SU-DHL-6 (cell line): ENCODE measurements around the gene FCHO1.

Experiments
- CTCF ChIP-seq: fragments of 200-600 bp; sonication (generic); IDR thresholded peaks from one replicate; pipeline ENCODE4 v1.5.1; 2017; ENCODE audit warnings: antibody characterized with exemption, mild to moderate bottlenecking, low read length, moderate library complexity; ENCODE audit not compliant: insufficient read depth, poor library complexity, severe bottlenecking
- EZH2phosphoT487 ChIP-seq: fragments of 200-600 bp; sonication (generic), shearing (Covaris generic); conservative IDR thresholded peaks from 2 replicates; pipeline ENCODE4 v1.6.1; 2018; ENCODE audit warnings: mild to moderate bottlenecking, antibody characterized with exemption, low read length, moderate library complexity, mixed read lengths

DNA sequence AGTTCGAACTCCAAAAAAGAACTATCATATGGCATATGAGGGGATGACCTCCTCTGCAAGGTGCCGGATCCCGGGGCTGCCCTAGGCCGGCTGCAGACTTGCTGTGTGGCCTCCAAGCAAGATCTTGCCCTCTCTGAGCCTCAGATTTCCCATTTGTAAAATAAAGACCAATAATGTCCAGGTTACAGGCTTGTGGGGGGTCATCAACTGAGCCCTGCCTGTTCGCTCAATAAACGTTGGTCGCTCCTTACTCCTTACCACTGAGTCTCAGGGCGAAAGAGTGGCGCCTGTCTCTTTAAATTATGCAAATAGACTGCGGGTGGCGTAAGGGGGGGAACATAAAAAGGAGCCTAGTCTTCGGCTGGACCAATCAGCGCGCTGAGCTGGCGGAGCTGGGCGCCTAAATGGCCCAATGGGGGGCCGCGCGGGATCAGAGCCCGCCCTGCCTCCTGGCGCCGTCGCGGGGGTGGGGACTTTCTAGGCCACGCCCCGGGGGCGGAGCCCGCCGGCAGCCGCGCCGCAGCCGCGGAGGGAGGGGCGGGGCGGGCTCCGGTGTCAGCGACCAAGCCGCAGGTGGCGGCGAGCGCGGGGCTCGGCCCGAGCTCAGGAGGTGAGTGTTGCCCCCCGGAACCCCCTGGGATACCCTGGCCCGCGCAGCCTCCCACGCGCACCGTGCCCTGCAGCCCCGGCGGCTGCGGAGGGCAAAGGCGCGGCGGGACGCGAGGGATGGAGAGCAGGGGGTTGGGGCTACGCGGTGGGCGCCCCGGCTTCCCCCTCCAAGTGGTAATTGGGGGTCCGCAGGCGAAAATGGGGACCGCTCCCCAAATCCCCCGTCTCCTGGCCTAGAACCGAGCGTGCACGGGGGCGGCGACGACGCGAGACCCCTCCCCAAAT is 3.8 kb upstream of the FCHO1 start:
- TF ChIP-seq CTCF (no peak), EZH2phosphoT487 (no peak)
